NCI-H128 (cell line): ENCODE results near the gene MAGEH1.

Source experiments
- DNase-seq: peaks from one replicate; lab custom pipeline; 2025; ENCODE audit not compliant: unreplicated experiment; lab: John Stamatoyannopoulos, UW

MAGEH1 gene

GRCh38 chrX:55489314-55490009, 37.5 kb downstream of the MAGEH1 start, which contains the start of gene USP51:
TSS of gene USP51 (minus strand) at chrX:55489848. CDS start at chrX:55488939, 909 bp downstream.
- no peak for DNase-seq

- no peak for DNase-seq
These were observed 38.2 kb downstream of the MAGEH1 start for GRCh38 chrX:55490121-55490520.

DNA sequence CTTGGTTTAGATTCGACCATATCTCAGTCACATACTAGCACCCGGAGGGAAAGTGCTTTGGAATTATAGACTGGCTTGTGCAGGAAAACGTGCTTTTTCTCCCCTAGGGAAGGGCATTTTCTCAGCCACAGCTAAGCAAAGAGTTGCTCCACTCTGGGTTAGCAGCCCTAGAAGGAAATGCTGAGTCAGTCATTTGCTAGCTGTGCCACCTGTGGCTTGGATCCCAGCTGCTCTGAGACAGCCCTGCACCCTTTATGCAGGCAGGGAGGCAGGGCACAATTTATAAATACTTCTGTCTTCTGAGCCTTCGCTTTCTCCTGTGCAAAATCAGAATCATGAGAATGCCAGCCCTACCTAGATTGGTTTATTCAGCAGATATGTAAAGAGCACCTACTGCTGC, 39.0 kb downstream of the MAGEH1 start:
- DNase-seq = no peak
